ENCODE data around the gene PLCH1.

DNA sequence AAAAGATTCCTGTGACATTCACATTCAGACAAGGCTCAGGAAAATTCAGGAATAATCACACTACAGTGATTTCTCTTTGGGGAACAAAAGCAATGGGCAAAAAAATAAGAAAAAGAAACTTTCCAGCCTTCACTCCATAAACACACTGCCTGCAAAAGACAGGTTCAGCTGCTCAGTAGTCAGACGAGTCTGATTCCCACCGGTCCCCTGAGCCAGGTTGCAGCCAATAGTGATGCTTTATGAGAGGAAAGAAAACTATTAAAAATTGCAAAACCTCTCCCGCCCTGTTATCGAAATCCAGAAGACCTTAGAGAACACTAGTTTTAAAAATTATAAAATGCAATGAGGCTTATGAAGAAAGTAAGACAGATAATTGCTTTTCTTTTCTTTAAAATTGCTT is 8.5 kb downstream of the PLCH1 start:
- TF ChIP-seq, protein P1, sequence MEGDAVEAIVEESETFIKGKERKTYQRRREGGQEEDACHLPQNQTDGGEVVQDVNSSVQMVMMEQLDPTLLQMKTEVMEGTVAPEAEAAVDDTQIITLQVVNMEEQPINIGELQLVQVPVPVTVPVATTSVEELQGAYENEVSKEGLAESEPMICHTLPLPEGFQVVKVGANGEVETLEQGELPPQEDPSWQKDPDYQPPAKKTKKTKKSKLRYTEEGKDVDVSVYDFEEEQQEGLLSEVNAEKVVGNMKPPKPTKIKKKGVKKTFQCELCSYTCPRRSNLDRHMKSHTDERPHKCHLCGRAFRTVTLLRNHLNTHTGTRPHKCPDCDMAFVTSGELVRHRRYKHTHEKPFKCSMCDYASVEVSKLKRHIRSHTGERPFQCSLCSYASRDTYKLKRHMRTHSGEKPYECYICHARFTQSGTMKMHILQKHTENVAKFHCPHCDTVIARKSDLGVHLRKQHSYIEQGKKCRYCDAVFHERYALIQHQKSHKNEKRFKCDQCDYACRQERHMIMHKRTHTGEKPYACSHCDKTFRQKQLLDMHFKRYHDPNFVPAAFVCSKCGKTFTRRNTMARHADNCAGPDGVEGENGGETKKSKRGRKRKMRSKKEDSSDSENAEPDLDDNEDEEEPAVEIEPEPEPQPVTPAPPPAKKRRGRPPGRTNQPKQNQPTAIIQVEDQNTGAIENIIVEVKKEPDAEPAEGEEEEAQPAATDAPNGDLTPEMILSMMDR (conservative IDR thresholded peaks at IDR 0.05), result no peak
- TF ChIP-seq ZFX (IDR thresholded peaks at IDR 0.05), result no peak

Measured in C4-2B (cell line).